HepG2 (cell line): ENCODE results near the gene SLC39A1.

Experiments used
- ELF4 ChIP-seq: sonication (generic); formaldehyde crosslinking; IDR thresholded peaks from 2 replicates; pipeline ENCODE4 v1.5.0; 2020; ENCODE audit warnings: missing genetic modification reagents, mild to moderate bottlenecking, moderate library complexity, borderline replicate concordance
- JDP2 ChIP-seq: sonication (generic); formaldehyde crosslinking; IDR thresholded peaks from 2 replicates; pipeline ENCODE4 v1.8.1; 2022; ENCODE audit warnings: missing genetic modification reagents, borderline replicate concordance
- NR2F1 ChIP-seq, 2 experiments: fragments of 450-650 bp in 1 of 2; formaldehyde crosslinking in 1 of 2; IDR thresholded peaks; 2 replicates each; pipeline versions ENCODE4 v1.5.0 to v1.6.1; 2016 to 2020; ENCODE audit warnings: mild to moderate bottlenecking in 1 of 2, missing compliant biosample characterization in 1 of 2, missing genetic modification reagents in 1 of 2, moderate library complexity in 1 of 2
- TCF12 ChIP-seq, 2 experiments: fragments of 450-650 bp in 1 of 2; sonication (generic) in 1 of 2; formaldehyde crosslinking in 1 of 2; IDR thresholded peaks; 2 replicates each; pipeline versions ENCODE4 v1.6.1 to v1.8.0; 2017 to 2022; ENCODE audit warnings: antibody characterized with exemption in 1 of 2, mild to moderate bottlenecking in 1 of 2, missing genetic modification reagents in 1 of 2, moderate library complexity in 1 of 2
- USF2 ChIP-seq, 2 experiments: sonication (generic) in 1 of 2; formaldehyde crosslinking in 1 of 2; IDR thresholded peaks; 2 replicates each; pipeline versions ENCODE4 v1.5.1 to v1.6.1; 2011 to 2020; ENCODE audit warnings: borderline replicate concordance in 1 of 2, low read depth in 1 of 2, low read length in 1 of 2, mild to moderate bottlenecking in 1 of 2, missing genetic modification reagents in 1 of 2, moderate library complexity in 1 of 2
- ZBED4 ChIP-seq: sonication (generic); formaldehyde crosslinking; IDR thresholded peaks from 2 replicates; pipeline ENCODE4 v1.4.0; 2020; ENCODE audit warnings: missing genetic modification reagents, borderline replicate concordance
- ZNF414 ChIP-seq: sonication (generic); formaldehyde crosslinking; IDR thresholded peaks from 2 replicates; pipeline ENCODE4 v1.5.0; 2020; ENCODE audit warnings: missing genetic modification reagents
- ZNF619 ChIP-seq: sonication (generic); formaldehyde crosslinking; IDR thresholded peaks from 2 replicates; pipeline ENCODE4 v1.4.0; 2020; ENCODE audit warnings: mild to moderate bottlenecking, missing genetic modification reagents
- ZNF775 ChIP-seq: sonication (generic); formaldehyde crosslinking; IDR thresholded peaks from 2 replicates; pipeline ENCODE4 v1.4.0; 2020; ENCODE audit warnings: missing genetic modification reagents, mild to moderate bottlenecking, moderate library complexity, borderline replicate concordance
- TF ChIP-seq, protein P1 (sequence below): IDR thresholded peaks from 2 replicates; pipeline ENCODE4 v1.6.1; 2012; ENCODE audit warnings: low read length, improper control_type of control experiment
- TF ChIP-seq, protein P2 (sequence below), 2 experiments: IDR thresholded peaks; 2 replicates each; pipeline ENCODE4 v1.6.1; 2011 to 2012; ENCODE audit warnings: low read length in 2 of 2, borderline replicate concordance in 1 of 2, low read depth in 1 of 2, mild to moderate bottlenecking in 1 of 2, moderate library complexity in 1 of 2
- TF ChIP-seq, protein P3 (sequence below): sonication (generic); formaldehyde crosslinking; IDR thresholded peaks from 2 replicates; pipeline ENCODE4 v1.5.0; 2020; ENCODE audit warnings: mild to moderate bottlenecking, missing genetic modification reagents, moderate library complexity

- TF ChIP-seq ZNF775 (CRISPR knock-in tag) = no peak
- no peak for TF ChIP-seq TCF12 (IDR thresholded peaks at IDR 0.05)
- no peak for TF ChIP-seq TCF12 (CRISPR knock-in tag; IDR thresholded peaks at IDR 0.05)
- TF ChIP-seq, protein P1, sequence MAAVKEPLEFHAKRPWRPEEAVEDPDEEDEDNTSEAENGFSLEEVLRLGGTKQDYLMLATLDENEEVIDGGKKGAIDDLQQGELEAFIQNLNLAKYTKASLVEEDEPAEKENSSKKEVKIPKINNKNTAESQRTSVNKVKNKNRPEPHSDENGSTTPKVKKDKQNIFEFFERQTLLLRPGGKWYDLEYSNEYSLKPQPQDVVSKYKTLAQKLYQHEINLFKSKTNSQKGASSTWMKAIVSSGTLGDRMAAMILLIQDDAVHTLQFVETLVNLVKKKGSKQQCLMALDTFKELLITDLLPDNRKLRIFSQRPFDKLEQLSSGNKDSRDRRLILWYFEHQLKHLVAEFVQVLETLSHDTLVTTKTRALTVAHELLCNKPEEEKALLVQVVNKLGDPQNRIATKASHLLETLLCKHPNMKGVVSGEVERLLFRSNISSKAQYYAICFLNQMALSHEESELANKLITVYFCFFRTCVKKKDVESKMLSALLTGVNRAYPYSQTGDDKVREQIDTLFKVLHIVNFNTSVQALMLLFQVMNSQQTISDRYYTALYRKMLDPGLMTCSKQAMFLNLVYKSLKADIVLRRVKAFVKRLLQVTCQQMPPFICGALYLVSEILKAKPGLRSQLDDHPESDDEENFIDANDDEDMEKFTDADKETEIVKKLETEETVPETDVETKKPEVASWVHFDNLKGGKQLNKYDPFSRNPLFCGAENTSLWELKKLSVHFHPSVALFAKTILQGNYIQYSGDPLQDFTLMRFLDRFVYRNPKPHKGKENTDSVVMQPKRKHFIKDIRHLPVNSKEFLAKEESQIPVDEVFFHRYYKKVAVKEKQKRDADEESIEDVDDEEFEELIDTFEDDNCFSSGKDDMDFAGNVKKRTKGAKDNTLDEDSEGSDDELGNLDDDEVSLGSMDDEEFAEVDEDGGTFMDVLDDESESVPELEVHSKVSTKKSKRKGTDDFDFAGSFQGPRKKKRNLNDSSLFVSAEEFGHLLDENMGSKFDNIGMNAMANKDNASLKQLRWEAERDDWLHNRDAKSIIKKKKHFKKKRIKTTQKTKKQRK = no peak
- TF ChIP-seq ZNF414 (CRISPR knock-in tag) = no peak
- TF ChIP-seq, protein P2, sequence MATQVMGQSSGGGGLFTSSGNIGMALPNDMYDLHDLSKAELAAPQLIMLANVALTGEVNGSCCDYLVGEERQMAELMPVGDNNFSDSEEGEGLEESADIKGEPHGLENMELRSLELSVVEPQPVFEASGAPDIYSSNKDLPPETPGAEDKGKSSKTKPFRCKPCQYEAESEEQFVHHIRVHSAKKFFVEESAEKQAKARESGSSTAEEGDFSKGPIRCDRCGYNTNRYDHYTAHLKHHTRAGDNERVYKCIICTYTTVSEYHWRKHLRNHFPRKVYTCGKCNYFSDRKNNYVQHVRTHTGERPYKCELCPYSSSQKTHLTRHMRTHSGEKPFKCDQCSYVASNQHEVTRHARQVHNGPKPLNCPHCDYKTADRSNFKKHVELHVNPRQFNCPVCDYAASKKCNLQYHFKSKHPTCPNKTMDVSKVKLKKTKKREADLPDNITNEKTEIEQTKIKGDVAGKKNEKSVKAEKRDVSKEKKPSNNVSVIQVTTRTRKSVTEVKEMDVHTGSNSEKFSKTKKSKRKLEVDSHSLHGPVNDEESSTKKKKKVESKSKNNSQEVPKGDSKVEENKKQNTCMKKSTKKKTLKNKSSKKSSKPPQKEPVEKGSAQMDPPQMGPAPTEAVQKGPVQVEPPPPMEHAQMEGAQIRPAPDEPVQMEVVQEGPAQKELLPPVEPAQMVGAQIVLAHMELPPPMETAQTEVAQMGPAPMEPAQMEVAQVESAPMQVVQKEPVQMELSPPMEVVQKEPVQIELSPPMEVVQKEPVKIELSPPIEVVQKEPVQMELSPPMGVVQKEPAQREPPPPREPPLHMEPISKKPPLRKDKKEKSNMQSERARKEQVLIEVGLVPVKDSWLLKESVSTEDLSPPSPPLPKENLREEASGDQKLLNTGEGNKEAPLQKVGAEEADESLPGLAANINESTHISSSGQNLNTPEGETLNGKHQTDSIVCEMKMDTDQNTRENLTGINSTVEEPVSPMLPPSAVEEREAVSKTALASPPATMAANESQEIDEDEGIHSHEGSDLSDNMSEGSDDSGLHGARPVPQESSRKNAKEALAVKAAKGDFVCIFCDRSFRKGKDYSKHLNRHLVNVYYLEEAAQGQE (IDR thresholded peaks at IDR 0.05; ENCODE audit: borderline replicate concordance in 1 of 2, low read depth in 1 of 2, low read length in 2 of 2) = no peak
- TF ChIP-seq, protein P3, sequence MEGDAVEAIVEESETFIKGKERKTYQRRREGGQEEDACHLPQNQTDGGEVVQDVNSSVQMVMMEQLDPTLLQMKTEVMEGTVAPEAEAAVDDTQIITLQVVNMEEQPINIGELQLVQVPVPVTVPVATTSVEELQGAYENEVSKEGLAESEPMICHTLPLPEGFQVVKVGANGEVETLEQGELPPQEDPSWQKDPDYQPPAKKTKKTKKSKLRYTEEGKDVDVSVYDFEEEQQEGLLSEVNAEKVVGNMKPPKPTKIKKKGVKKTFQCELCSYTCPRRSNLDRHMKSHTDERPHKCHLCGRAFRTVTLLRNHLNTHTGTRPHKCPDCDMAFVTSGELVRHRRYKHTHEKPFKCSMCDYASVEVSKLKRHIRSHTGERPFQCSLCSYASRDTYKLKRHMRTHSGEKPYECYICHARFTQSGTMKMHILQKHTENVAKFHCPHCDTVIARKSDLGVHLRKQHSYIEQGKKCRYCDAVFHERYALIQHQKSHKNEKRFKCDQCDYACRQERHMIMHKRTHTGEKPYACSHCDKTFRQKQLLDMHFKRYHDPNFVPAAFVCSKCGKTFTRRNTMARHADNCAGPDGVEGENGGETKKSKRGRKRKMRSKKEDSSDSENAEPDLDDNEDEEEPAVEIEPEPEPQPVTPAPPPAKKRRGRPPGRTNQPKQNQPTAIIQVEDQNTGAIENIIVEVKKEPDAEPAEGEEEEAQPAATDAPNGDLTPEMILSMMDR = no peak
- no peak for TF ChIP-seq ZBED4
- no peak for TF ChIP-seq ZNF619 (CRISPR knock-in tag)
- TF ChIP-seq ELF4 (CRISPR knock-in tag) = no peak
- TF ChIP-seq JDP2 (CRISPR knock-in tag) = no peak
- no peak for TF ChIP-seq NR2F1 (CRISPR knock-in tag; IDR thresholded peaks at IDR 0.05)
- no peak for TF ChIP-seq USF2 (IDR thresholded peaks at IDR 0.05; ENCODE audit: low read depth, low read length)
- TF ChIP-seq USF2 (CRISPR knock-in tag; IDR thresholded peaks at IDR 0.05; ENCODE audit: borderline replicate concordance) = no peak
Observed at GRCh38 chr1:153926405-153926804, 36.9 kb downstream of the SLC39A1 start.
